Smooth muscle cell (in vitro differentiated cells): Measurements from ENCODE around the gene SSUH2. TPM values are rescaled to one million over a fixed set of nuclear protein-coding genes. Genes with fewer than 3 reads are reported as not detected.

Experiments used
- DNase-seq: peaks from one replicate; lab custom pipeline; 2025; ENCODE audit not compliant: unreplicated experiment; lab: John Stamatoyannopoulos, UW
- H2AFZ ChIP-seq: fragments of 200-600 bp; sonication (generic); 2 replicates; pipeline ENCODE4 v1.6.0; 2016; ENCODE audit warnings: antibody characterized with exemption, low read depth, mild to moderate bottlenecking
- H3F3A ChIP-seq: fragments of 200-600 bp; sonication (generic); 2 replicates; pipeline ENCODE4 v1.6.0; 2017; ENCODE audit warnings: antibody characterized with exemption, low read depth
- H3K27ac ChIP-seq: fragments of 200-600 bp; sonication (generic); 2 replicates; pipeline ENCODE4 v1.5.1; 2016; ENCODE audit warnings: low read depth, mild to moderate bottlenecking
- H3K27me3 ChIP-seq: fragments of 200-600 bp; sonication (generic); 2 replicates; pipeline ENCODE4 v1.6.1; 2016; ENCODE audit warnings: low read depth, mild to moderate bottlenecking
- H3K36me3 ChIP-seq: fragments of 200-600 bp; sonication (generic); 2 replicates; pipeline ENCODE4 v1.5.1; 2016; ENCODE audit warnings: low read depth
- H3K4me1 ChIP-seq: fragments of 200-600 bp; sonication (generic); 2 replicates; pipeline ENCODE4 v1.5.1; 2016; ENCODE audit warnings: low read depth
- H3K4me2 ChIP-seq: fragments of 200-600 bp; sonication (generic); 2 replicates; pipeline ENCODE4 v1.6.0; 2016; ENCODE audit warnings: mild to moderate bottlenecking
- H3K4me3 ChIP-seq: fragments of 200-600 bp; sonication (generic); 2 replicates; pipeline ENCODE4 v1.5.1; 2016; ENCODE audit warnings: mild to moderate bottlenecking
- H3K79me2 ChIP-seq: fragments of 200-600 bp; sonication (generic); 2 replicates; pipeline ENCODE4 v1.6.0; 2016; ENCODE audit warnings: low read depth, mild to moderate bottlenecking
- H3K9ac ChIP-seq: fragments of 200-600 bp; sonication (generic); 2 replicates; pipeline ENCODE4 v1.6.0; 2016; ENCODE audit warnings: low read depth
- H3K9me3 ChIP-seq: fragments of 200-600 bp; sonication (generic); replicated peaks from 2 replicates; pipeline ENCODE4 v1.5.1; 2016; ENCODE audit warnings: low read depth
- H4K20me1 ChIP-seq: fragments of 200-600 bp; sonication (generic); 2 replicates; pipeline ENCODE4 v1.6.0; 2016; ENCODE audit warnings: low read depth
- WGBS: methylation state at CpG from one replicate; pipeline ENCODE4 v1.1.7; 2016; ENCODE audit warnings: low lambda C conversion rate; 5-methylcytosine and 5-hydroxymethylcytosine counted together
- polyA plus RNA-seq: library from polyadenylated mRNA; unstranded; fragments of >200 nt; fragmentation: Nextera tagmentation; extraction: Ambion mirVana; gene quantifications from 2 replicates; pipeline ENCODE4 v1.2.1, GENCODE V29; 2016
- total RNA-seq: library from RNA; depleted of rRNA; stranded (reverse); fragments of >200 nt; gene quantifications from 2 replicates; pipeline ENCODE4 v1.2.3, GENCODE V29; 2014
- TF ChIP-seq, protein P1 (sequence below): fragments of 200-600 bp; sonication (generic); IDR thresholded peaks from 2 replicates; pipeline ENCODE4 v1.5.1; 2017; ENCODE audit warnings: borderline replicate concordance, mild to moderate bottlenecking, antibody characterized with exemption; ENCODE audit not compliant: insufficient read depth, poor library complexity, severe bottlenecking

The SSUH2 gene
- total and polyA plus RNA-seq, 2 experiments from 2014 or later = 0.09 TPM; not detected in 1

DNA sequence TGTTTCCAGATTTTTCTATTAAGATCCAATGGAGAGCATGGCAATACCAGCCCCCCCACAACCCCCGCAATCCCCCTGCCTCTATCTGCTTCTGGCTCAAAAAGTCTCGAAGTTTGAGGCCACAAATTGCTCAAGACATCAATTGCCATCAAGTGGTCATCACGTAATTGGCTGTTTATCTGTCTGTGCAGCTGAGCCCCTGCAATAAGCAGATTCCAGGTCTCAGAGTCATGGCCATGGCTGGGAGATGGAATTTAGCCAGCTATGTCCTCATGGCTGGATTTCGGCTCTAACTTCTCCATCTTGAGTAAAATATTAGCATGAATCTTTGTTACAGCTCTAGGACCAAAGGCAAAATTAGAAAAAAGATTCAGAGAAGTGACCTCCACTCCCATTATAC lies 22.7 kb downstream of the SSUH2 start:
- H3K27ac ChIP-seq = peak overlapping the region; percentile 93

DNA sequence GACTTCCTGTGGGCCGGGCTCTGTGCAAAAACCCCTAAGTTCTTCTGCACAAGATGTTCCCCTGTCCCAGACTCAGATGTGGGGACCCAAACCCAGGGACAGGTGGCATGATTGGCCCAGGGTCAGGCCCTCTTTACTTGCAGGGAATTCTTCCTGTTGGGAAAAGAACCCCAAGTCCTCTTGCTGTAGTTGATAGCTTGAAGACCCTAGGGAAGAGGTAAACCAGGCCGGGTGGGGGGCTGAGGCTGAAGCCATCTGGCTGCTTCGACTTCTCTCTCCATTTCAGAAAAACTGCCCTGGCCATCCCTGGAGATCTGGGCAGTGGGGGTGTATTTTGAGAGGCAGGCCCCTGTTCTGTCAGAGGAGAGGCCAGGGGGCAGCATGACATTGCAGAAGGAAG lies 23.5 kb downstream of the SSUH2 start:
- peak overlapping the region; percentile 93 for H3K27ac ChIP-seq
- H3K4me2 ChIP-seq = no peak overlapping the region
- peaks cover 5% of the 10 kb centered on the region for H3K4me1 ChIP-seq
- no peaks in the 10 kb centered on the region for H3F3A ChIP-seq
- H2AFZ ChIP-seq = no peak overlapping the region
- H3K9ac ChIP-seq = no peak overlapping the region
- no peaks in the 10 kb centered on the region for H3K79me2 ChIP-seq
- no peaks in the 10 kb centered on the region for H3K9me3 ChIP-seq
- H3K4me3 ChIP-seq = no peak overlapping the region
- no peak for DNase-seq
- no peaks in the 10 kb centered on the region for H3K36me3 ChIP-seq
- H4K20me1 ChIP-seq = no peaks in the 10 kb centered on the region
- H3K27me3 ChIP-seq = no peaks in the 10 kb centered on the region
- TF ChIP-seq, protein P1, sequence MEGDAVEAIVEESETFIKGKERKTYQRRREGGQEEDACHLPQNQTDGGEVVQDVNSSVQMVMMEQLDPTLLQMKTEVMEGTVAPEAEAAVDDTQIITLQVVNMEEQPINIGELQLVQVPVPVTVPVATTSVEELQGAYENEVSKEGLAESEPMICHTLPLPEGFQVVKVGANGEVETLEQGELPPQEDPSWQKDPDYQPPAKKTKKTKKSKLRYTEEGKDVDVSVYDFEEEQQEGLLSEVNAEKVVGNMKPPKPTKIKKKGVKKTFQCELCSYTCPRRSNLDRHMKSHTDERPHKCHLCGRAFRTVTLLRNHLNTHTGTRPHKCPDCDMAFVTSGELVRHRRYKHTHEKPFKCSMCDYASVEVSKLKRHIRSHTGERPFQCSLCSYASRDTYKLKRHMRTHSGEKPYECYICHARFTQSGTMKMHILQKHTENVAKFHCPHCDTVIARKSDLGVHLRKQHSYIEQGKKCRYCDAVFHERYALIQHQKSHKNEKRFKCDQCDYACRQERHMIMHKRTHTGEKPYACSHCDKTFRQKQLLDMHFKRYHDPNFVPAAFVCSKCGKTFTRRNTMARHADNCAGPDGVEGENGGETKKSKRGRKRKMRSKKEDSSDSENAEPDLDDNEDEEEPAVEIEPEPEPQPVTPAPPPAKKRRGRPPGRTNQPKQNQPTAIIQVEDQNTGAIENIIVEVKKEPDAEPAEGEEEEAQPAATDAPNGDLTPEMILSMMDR = no peak
- 94% methylated on average over 3 of the region's 3 CpGs for WGBS

More for the DNA sequence above, 22.7 kb downstream of the SSUH2 start:
- H3K27me3 ChIP-seq = no peaks in the 10 kb centered on the region
- peak overlapping the region; percentile 32 for H3K4me2 ChIP-seq
- no peaks in the 10 kb centered on the region for H3F3A ChIP-seq
- no peak for DNase-seq
- H3K36me3 ChIP-seq = no peaks in the 10 kb centered on the region
- peak overlapping the region; percentile 73 for H3K9ac ChIP-seq
- no peak overlapping the region for H3K4me3 ChIP-seq
- peak overlapping the region; percentile 5 for H2AFZ ChIP-seq
- peaks cover 5% of the 10 kb centered on the region for H3K4me1 ChIP-seq
- H3K79me2 ChIP-seq = no peaks in the 10 kb centered on the region
- 14% methylated on average over 4 of the region's 4 CpGs for WGBS
- no peaks in the 10 kb centered on the region for H3K9me3 ChIP-seq
- TF ChIP-seq, protein P1 = no peak
- no peaks in the 10 kb centered on the region for H4K20me1 ChIP-seq

DNA sequence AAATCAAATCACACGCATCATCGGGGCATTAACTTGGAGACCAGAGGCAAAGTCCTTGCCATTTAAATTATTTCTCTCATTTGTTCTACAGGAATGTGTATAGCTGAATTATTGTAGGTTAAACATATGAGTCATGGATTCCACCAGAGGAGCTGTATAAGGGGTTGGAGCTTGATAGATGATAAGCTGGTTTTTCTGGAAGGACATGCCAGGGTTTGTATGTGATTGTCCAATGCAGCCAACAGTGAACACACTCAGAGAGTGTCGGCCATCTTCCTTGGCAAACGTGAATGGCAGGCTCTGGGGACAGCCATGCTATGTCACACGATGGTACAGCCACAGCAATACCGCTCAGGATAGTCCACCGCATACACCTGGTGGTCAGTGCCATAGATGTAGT lies 25.1 kb downstream of the SSUH2 start:
- DNase-seq = no peak
- TF ChIP-seq, protein P1 = no peak
- peak overlapping the region; percentile 45 for H3K27ac ChIP-seq

DNA sequence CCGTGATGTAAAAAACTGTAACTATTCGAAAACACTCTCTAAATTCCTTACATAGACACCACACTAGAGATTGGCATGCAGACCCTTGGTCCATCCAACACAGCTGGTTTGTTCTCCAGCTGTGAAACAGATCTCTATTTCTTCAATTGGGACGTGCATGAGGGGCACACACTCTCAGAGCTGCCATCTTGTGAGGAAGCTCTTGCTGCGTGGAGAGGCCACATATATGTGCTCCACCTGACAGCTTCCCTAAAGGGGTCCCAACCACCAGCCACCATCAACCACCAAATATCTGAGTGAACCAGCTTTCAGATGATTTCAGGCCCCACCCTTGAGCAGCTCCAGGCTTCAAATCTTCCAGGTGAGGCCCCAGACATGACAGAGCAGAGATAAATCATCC lies 25.6 kb downstream of the SSUH2 start:
- Histone ChIP-seq H3K4me3 (no peak overlapping the region), H3K27me3 (no peaks in the 10 kb centered on the region), H2AFZ (no peak overlapping the region), H3K36me3 (no peaks in the 10 kb centered on the region), H3K9ac (no peak overlapping the region), H3K4me1 (peaks cover 5% of the 10 kb centered on the region), H3K9me3 (no peaks in the 10 kb centered on the region), H3F3A (no peaks in the 10 kb centered on the region), H4K20me1 (no peaks in the 10 kb centered on the region), H3K4me2 (no peak overlapping the region), H3K27ac (peak overlapping the region; percentile 45), H3K79me2 (no peaks in the 10 kb centered on the region)
- whole genome bisulfite sequencing = 93% methylated on average over 4 of the region's 4 CpGs
- TF ChIP-seq, protein P1 = no peak
- no peak for DNase-seq

More for the DNA sequence above, 25.1 kb downstream of the SSUH2 start:
- H3K79me2 ChIP-seq = no peaks in the 10 kb centered on the region
- no peak overlapping the region for H3K9ac ChIP-seq
- H3F3A ChIP-seq = no peaks in the 10 kb centered on the region
- H3K4me3 ChIP-seq = no peak overlapping the region
- no peak overlapping the region for H2AFZ ChIP-seq
- peaks cover 5% of the 10 kb centered on the region for H3K4me1 ChIP-seq
- no peaks in the 10 kb centered on the region for H4K20me1 ChIP-seq
- WGBS = 87% methylated on average over 7 of the region's 7 CpGs
- no peaks in the 10 kb centered on the region for H3K9me3 ChIP-seq
- H3K36me3 ChIP-seq = no peaks in the 10 kb centered on the region
- H3K4me2 ChIP-seq = no peak overlapping the region
- no peaks in the 10 kb centered on the region for H3K27me3 ChIP-seq
